Measurements from ENCODE around the gene PRRX1. TPM values are rescaled to one million over a fixed set of nuclear protein-coding genes. Genes with fewer than 3 reads are reported as not detected.

The PRRX1 gene
- total RNA-seq, 2 donors from 2014 or later: 1.5 to 3.0 TPM

- no peak for DNase-seq
- no peak for ATAC-seq
- intact Hi-C loops (cut with DNase I, micrococcal nuclease): no loop called here
Observed at GRCh38 chr1:170735366-170736263, 71.7 kb downstream of the PRRX1 start.

GRCh38 chr1:170739803-170740202 lies 75.9 kb downstream of the PRRX1 start:
- DNase-seq: no peak
- ATAC-seq: no peak
- intact Hi-C loops (cut with DNase I, micrococcal nuclease): no loop called here

GRCh38 chr1:170741678-170742077 lies 77.7 kb downstream of the PRRX1 start:
- no peak for ATAC-seq
- intact Hi-C loops (cut with DNase I, micrococcal nuclease): no loop called here
- no peak for DNase-seq

GRCh38 chr1:170742600-170742999 lies 78.7 kb downstream of the PRRX1 start:
- intact Hi-C loops (cut with DNase I, micrococcal nuclease): no loop called here
- ATAC-seq: no peak

GRCh38 chr1:170743083-170743482 lies 79.2 kb downstream of the PRRX1 start:
- intact Hi-C loops (cut with DNase I, micrococcal nuclease): no loop called here
- ATAC-seq: no peak

More at GRCh38 chr1:170742600-170742999, 78.7 kb downstream of the PRRX1 start:
- DNase-seq: no peak

GRCh38 chr1:170749549-170749948 lies 85.6 kb downstream of the PRRX1 start:
- intact Hi-C loops (cut with DNase I, micrococcal nuclease): no loop called here
- DNase-seq: no peak
- no peak for ATAC-seq

More at GRCh38 chr1:170743083-170743482, 79.2 kb downstream of the PRRX1 start:
- DNase-seq: no peak

- ATAC-seq: no peak
- intact Hi-C loops (cut with DNase I, micrococcal nuclease): no loop called here
- DNase-seq: no peak
Observed at GRCh38 chr1:170749959-170750358, 86.0 kb downstream of the PRRX1 start.

GRCh38 chr1:170755795-170756194 lies 91.9 kb downstream of the PRRX1 start:
- no peak for ATAC-seq
- intact Hi-C loops (cut with DNase I, micrococcal nuclease): no loop called here

GRCh38 chr1:170758992-170759391 lies 95.1 kb downstream of the PRRX1 start:
- intact Hi-C loops (cut with DNase I, micrococcal nuclease): no loop called here

More at GRCh38 chr1:170755795-170756194, 91.9 kb downstream of the PRRX1 start:
- DNase-seq: no peak

GRCh38 chr1:170765279-170765678 lies 101.3 kb downstream of the PRRX1 start:
- ATAC-seq (no peak), DNase-seq (no peak)
- intact Hi-C loops (cut with DNase I, micrococcal nuclease): no loop called here

More at GRCh38 chr1:170758992-170759391, 95.1 kb downstream of the PRRX1 start:
- DNase-seq: no peak
- ATAC-seq: no peak

GRCh38 chr1:170765712-170766330 lies 101.9 kb downstream of the PRRX1 start:
- DNase-seq (no peak), ATAC-seq (no peak)
- intact Hi-C loops (cut with DNase I, micrococcal nuclease): no loop called here

GRCh38 chr1:170768929-170769328 lies 105.0 kb downstream of the PRRX1 start:
- no peak for ATAC-seq
- intact Hi-C loops (cut with DNase I, micrococcal nuclease): no loop called here
- no peak for DNase-seq

- intact Hi-C loops (cut with DNase I, micrococcal nuclease): no loop called here
- no peak for ATAC-seq
- no peak for DNase-seq
Observed at GRCh38 chr1:170769691-170770090, 105.8 kb downstream of the PRRX1 start.

- intact Hi-C loops (cut with DNase I, micrococcal nuclease): no loop called here
- ATAC-seq: no peak
- DNase-seq: no peak
Observed at GRCh38 chr1:170770254-170770653, 106.3 kb downstream of the PRRX1 start.

GRCh38 chr1:170776252-170776651 lies 112.3 kb downstream of the PRRX1 start:
- ATAC-seq (no peak), DNase-seq (no peak)
- intact Hi-C loops (cut with DNase I, micrococcal nuclease): no loop called here

GRCh38 chr1:170776777-170777176 lies 112.8 kb downstream of the PRRX1 start:
- intact Hi-C loops (cut with DNase I, micrococcal nuclease): no loop called here
- ATAC-seq (no peak), DNase-seq (no peak)

Data from left colon (tissue), 2 donors.